ENCODE results near the gene SERINC5. TPM values are rescaled to one million over a fixed set of nuclear protein-coding genes. Genes with fewer than 3 reads are reported as not detected.

SERINC5 gene
- total RNA-seq, 6 experiments from 2014 or later = 16.4 to 28.1 (median 19.9) TPM

GRCh38 chr5:80149161-80149609 lies 106.7 kb downstream of the SERINC5 start:
- no peak for TF ChIP-seq CTCF (IDR thresholded peaks at IDR 0.05)
- Mint-ChIP-seq H3K27ac (no peak overlapping the region), H3K9me3 (no peaks in the 10 kb centered on the region), H3K27me3 (ENCODE audit: insufficient read depth) (no peaks in the 10 kb centered on the region), H3K4me1 (ENCODE audit: low read depth) (no peaks in the 10 kb centered on the region), H3K4me3 (no peak overlapping the region), H3K36me3 (ENCODE audit: low read depth) (peaks cover 10% of the 10 kb centered on the region)
- DNase-seq = no peak

- DNase-seq = no peak
- Mint-ChIP-seq H3K27me3 (ENCODE audit: insufficient read depth) (peaks cover 2% of the 10 kb centered on the region; the same call in 1 of the 2 replicates), H3K4me3 (no peak overlapping the region), H3K36me3 (ENCODE audit: low read depth) (peaks cover 16% of the 10 kb centered on the region), H3K4me1 (ENCODE audit: low read depth) (no peaks in the 10 kb centered on the region), H3K27ac (no peak overlapping the region; the same call in 1 of the 2 replicates), H3K9me3 (no peaks in the 10 kb centered on the region)
- TF ChIP-seq CTCF (IDR thresholded peaks at IDR 0.05) = no peak
These were observed 108.6 kb downstream of the SERINC5 start for GRCh38 chr5:80147119-80147815.

GRCh38 chr5:80146046-80146445 lies 109.8 kb downstream of the SERINC5 start:
- TF ChIP-seq CTCF (IDR thresholded peaks at IDR 0.05) = no peak
- Mint-ChIP-seq H3K4me3 (no peak overlapping the region), H3K9me3 (no peaks in the 10 kb centered on the region), H3K27me3 (ENCODE audit: insufficient read depth) (peaks cover 2% of the 10 kb centered on the region; the same call in 1 of the 2 replicates), H3K36me3 (ENCODE audit: low read depth) (peaks cover 17% of the 10 kb centered on the region), H3K27ac (no peak overlapping the region), H3K4me1 (ENCODE audit: low read depth) (peaks cover 9% of the 10 kb centered on the region; the same call in 1 of the 2 replicates)
- no peak for DNase-seq

DNA sequence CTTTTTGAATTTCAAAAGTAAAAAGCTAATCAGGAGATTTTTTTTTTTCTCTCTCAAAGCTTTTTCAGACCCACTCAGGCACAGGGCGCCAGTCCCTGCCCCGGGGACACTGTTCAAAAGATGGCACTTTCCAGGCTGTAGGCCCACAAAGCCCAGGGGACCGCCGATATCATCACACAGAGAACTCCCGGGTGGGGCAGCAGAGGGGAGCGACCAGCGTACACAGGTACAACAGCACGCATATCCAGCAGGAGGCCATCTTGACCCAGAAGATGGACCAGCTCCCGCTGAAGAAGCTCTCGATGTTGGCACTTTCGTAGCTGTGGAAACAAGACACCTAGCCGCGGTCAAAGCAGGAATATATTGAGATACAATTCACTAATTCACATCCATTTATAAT lies 112.4 kb downstream of the SERINC5 start:
- H3K4me1 Mint-ChIP-seq (ENCODE audit: low read depth) = peaks cover 12% of the 10 kb centered on the region; the same call in 1 of the 2 replicates
- peaks cover 2% of the 10 kb centered on the region; the same call in 1 of the 2 replicates for H3K27me3 Mint-ChIP-seq (ENCODE audit: insufficient read depth)

DNA sequence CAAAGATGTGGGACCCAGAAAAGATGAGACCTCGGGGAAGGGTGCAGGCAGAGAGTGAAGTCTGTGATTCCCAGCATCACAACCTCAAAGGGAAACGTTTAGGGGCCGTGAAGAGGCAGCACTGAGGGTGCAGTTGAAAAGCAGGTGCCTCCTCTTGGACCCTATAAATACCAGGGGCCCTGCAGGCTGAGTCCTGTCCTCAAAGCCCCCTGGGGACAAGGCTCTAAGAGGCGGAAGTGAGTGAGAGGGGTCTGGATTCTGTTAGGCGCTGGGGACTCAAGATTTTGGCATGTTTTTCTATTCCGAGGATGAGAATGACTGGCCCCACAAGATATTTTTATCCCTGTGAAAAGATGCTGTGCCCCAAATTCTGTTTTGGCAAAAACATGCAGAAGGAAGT lies 112.9 kb downstream of the SERINC5 start:
- Mint-ChIP-seq H3K4me1 (ENCODE audit: low read depth) (peaks cover 12% of the 10 kb centered on the region; the same call in 1 of the 2 replicates), H3K9me3 (no peaks in the 10 kb centered on the region), H3K27me3 (ENCODE audit: insufficient read depth) (peaks cover 2% of the 10 kb centered on the region; the same call in 1 of the 2 replicates), H3K4me3 (no peak overlapping the region), H3K27ac (no peak overlapping the region), H3K36me3 (ENCODE audit: low read depth) (peaks cover 12% of the 10 kb centered on the region)
- DNase-seq = no peak
- TF ChIP-seq CTCF (IDR thresholded peaks at IDR 0.05) = no peak

More for the DNA sequence above, 112.4 kb downstream of the SERINC5 start:
- H3K36me3 Mint-ChIP-seq (ENCODE audit: low read depth) = peaks cover 12% of the 10 kb centered on the region
- TF ChIP-seq CTCF (IDR thresholded peaks at IDR 0.05) = no peak
- no peaks in the 10 kb centered on the region for H3K9me3 Mint-ChIP-seq
- no peak overlapping the region for H3K4me3 Mint-ChIP-seq
- DNase-seq = no peak
- no peak overlapping the region for H3K27ac Mint-ChIP-seq
